SH-SY5Y (cell line): ENCODE measurements around the gene S100A14.

ENCODE experiments used
- GATA2 ChIP-seq: IDR thresholded peaks from 2 replicates; pipeline ENCODE4 v1.6.1; 2011; ENCODE audit warnings: mild to moderate bottlenecking, low read depth, low read length
- GATA3 ChIP-seq: IDR thresholded peaks from 2 replicates; pipeline ENCODE4 v1.6.1; 2011; ENCODE audit warnings: low read depth, mild to moderate bottlenecking, low read length, moderate library complexity

GRCh38 chr1:153598309-153599172 is 17.6 kb downstream of the S100A14 start:
- no peak for TF ChIP-seq GATA2
- no peak for TF ChIP-seq GATA3
